ENCODE data around the gene HARBI1.

Gene HARBI1

DNA sequence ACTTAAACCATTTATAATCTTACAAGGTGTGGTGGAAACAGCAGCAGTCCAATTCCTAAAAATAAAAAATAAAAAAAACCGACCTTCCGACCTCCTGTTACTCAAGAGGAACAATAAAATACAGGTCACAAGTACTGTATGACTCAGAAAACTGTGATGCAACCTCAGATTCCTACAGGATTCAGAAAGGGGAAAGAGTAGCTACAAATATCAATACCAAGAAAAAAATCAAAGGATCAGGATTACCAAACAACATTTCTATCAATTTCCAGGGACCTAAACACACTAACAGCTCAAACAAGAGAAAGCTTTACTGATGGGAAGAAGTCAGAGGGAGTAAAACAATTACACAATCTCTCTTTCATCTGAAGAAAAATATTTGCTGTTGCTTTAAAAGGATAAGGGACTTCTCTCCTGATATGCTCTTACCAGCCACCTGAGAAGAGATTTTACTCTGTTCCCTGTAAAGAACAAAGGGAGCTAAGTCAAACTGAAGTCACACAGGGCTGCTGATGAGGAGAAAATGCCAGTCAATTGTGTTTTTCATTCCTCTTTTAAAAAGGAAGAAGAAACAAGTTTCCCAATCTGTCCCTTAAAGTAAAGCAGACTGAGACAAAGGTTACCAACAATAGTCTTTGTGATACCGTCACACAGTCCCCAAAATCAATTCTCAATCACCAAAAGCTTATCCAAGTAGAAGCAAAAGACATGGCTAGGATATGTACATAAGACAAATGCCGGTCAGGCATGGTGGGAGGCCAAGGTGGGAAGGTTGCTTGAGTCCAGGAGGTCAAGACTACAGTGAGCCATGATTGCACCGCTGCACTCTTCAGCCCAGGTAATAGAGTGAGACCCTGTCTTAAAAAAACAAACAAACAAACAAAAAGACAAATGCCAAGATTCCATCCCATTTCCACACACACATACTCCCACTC lies 62.5 kb downstream of the HARBI1 start:
- DNase-seq (ENCODE audit: low read depth in 2 of 2), result no peak

DNA sequence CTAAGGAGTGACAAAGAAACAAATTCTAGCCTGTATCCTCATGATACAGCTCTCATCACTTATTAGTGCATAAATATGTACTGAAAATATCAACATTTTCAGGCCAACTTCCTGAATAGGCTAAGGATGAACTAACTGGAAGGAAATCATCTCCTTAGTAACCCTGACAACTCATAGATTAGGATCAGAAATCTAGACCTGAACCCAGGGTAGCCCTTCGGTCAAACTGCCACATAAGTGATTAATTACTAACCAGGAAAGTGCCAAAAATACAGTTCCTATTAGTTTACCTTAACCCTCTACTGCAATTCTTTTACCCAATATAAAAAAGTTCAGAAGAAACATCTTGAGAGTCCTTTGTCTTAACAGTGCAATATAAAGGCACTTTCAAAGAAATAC lies 63.2 kb downstream of the HARBI1 start:
- DNase-seq (ENCODE audit: low read depth in 2 of 2), result no peak

Measured in stimulated activated CD8-positive, alpha-beta memory T cell treated with anti-CD3 and anti-CD28 coated beads, Interleukin-2, amount 100 ng/mL, for 1 hour (primary cell).